A673 (cell line): ENCODE measurements around the gene RFXANK.
"Not testable (repeated sequence)": the region's sequence is repeated elsewhere in the genome, so short reads cannot be mapped to it uniquely, and the experiment has no call there.

ENCODE experiments used
- EZH2 ChIP-seq: fragments of 200-600 bp; sonication (generic); IDR thresholded peaks from 2 replicates; pipeline ENCODE4 v1.6.1; 2017; ENCODE audit warnings: borderline replicate concordance, low read depth, mild to moderate bottlenecking, mixed read lengths, antibody characterized with exemption, low read length; ENCODE audit not compliant: poor library complexity, severe bottlenecking
- TF ChIP-seq, protein P1 (sequence below): fragments of 300-800, 200-600 bp; sonication (generic); conservative IDR thresholded peaks from 2 replicates; pipeline ENCODE4 v1.5.1; 2017; ENCODE audit warnings: low read depth, mild to moderate bottlenecking, antibody characterized with exemption, low read length, moderate library complexity, mixed read lengths

DNA sequence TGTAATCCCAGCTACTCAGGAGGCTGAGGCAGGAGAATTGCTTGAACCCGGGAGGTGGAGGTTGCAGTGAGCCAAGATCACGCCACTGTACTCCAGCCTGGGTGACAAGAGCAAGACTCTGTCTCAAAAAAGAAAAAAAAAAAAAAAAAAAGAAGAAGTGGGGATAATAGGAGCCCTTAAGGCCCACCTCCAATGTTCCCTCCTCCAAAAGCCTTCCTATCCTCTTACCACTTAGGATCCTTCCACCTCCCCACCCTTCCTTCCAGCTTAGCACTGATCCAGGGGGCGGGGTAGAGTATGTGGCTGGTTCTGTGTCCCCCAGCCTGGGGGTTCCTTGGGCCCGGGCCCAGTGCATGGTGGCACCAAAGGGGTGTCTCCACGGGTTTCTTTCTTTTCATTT is 18.8 kb upstream of the RFXANK start:
- TF ChIP-seq, protein P1, sequence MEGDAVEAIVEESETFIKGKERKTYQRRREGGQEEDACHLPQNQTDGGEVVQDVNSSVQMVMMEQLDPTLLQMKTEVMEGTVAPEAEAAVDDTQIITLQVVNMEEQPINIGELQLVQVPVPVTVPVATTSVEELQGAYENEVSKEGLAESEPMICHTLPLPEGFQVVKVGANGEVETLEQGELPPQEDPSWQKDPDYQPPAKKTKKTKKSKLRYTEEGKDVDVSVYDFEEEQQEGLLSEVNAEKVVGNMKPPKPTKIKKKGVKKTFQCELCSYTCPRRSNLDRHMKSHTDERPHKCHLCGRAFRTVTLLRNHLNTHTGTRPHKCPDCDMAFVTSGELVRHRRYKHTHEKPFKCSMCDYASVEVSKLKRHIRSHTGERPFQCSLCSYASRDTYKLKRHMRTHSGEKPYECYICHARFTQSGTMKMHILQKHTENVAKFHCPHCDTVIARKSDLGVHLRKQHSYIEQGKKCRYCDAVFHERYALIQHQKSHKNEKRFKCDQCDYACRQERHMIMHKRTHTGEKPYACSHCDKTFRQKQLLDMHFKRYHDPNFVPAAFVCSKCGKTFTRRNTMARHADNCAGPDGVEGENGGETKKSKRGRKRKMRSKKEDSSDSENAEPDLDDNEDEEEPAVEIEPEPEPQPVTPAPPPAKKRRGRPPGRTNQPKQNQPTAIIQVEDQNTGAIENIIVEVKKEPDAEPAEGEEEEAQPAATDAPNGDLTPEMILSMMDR = not testable (repeated sequence)
- TF ChIP-seq EZH2 = not testable (repeated sequence)
